ENCODE measurements around the gene UBE3A. TPM values are rescaled to one million over a fixed set of nuclear protein-coding genes. Genes with fewer than 3 reads are reported as not detected.
A peak's percentile ranks its signal among the peaks of the same experiment; 100 is the strongest.

Gene UBE3A
- total RNA-seq (2014; rRNA removed; shearing (Covaris generic)): 67.6 and 74.1 TPM in 2 replicates

DNA sequence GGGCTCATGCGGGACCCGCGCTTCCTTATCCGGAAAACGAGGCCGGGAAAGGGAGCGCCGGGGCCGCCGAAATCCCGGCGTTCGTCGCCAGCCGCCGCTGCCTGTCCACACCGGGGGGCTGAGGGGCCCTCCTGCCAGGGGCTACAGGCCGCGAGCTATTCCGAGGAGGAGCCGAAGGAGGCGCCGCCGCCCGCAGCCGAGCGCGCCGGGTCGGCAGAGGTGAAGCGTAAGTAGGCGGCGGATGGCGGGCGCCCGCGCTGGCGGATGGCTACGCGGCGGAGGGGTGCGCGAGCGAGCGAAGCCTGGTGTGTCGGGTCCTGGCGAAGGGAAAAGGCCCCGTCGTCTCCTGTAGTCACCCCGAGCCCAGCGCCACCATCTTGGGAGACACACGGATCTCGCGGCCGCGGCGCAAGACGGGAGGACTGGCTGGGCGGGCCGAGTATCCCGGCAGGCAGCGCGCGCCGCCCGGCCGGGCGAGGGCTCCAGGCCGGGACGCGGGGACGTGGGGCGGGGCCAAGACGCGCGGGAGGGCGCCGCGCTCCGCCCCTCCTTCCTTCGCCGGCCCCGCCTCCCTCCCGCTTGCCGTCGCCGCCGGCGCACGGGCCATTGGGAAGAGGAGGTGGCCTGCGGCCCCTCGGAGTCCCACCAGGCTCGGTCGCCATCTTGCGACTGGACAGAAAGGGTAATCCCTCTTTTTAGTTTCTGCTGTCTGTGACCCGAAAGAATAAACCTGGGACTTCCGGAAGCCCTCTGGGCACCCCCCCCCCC lies at the start of gene UBE3A:
Gene UBE3A, minus strand, starts transcription at position 424 of the 768 bp plus-strand sequence. CDS start 29,917 bp downstream, outside the sequence.
- H3K4me1 ChIP-seq (replicated peaks): peaks cover 12% of the 10 kb centered on the region
- peak within 1 kb of the TSS; percentile 95 for H3K27ac ChIP-seq
- peak; percentile 90 to 97 for DNase-seq (ENCODE audit: low read depth in 1 of 2, low spot score in 2 of 2)
- H3K36me3 ChIP-seq: peaks cover 34% of the 10 kb centered on the region
- no peaks in the 10 kb centered on the region for H3K27me3 ChIP-seq (replicated peaks)
- H3K9me3 ChIP-seq (replicated peaks): peaks cover 3% of the 10 kb centered on the region; the same call in 1 of the 2 replicates
- peak within 1 kb of the TSS; percentile 97 for H3K4me3 ChIP-seq

DNA sequence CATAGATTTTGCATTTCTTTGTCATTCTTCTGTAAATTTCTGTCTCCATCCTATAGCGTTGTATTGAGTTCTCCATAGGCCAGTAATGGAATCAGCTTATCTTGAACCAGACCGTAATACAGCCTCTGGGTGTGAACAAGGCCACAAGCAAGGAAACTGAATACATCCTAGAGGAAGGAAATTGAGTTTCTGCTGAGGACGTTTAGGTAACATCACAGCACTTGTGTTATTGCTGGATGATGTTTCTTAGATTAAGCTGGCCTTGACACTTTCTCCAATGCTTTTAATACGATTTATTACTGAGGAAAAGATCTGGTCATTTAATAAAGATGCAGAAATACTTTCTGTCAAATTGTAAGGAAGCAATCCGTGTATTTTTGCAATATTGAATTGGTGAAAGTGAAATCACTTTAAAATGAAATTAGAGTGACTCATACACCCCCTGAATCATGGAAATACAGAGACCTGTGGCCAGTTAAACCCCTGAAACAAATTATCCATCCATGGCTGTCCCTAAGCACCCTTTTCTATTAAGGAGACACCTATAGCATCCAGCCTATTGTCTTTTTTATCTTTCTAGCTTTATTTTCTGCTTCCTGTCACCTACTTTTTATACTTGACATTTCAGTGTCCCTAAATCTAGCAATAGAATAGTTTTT lies 48.5 kb upstream of the UBE3A start:
- H3K9me3 ChIP-seq (replicated peaks): peaks cover 6% of the 10 kb centered on the region; the same call in 1 of the 2 replicates

DNA sequence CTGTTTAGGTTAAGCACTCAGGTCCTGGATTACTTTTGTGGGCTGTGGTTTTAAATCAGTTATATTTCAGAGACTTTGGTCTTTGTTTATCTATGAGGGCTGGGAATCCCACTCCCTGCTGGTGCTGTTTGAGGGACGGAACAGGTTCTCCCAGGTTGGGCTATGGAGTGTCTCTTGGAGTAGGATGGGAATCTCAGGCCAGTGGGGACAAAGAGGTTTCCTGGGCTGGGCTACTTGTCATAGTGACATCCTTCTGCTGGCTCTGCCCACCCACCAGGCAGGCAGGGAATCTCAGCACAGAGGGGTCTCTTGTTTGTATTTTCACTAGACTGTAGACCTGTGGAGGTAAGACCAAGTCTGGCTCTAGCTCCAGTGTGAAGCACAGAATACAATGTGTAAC lies 47.2 kb upstream of the UBE3A start:
- peaks cover 6% of the 10 kb centered on the region; the same call in 1 of the 2 replicates for H3K9me3 ChIP-seq (replicated peaks)
- H3K27ac ChIP-seq: no peak overlapping the region
- no peak for DNase-seq (ENCODE audit: low read depth in 1 of 2, low spot score in 2 of 2)
- no peak overlapping the region for H3K4me3 ChIP-seq
- H3K36me3 ChIP-seq: no peaks in the 10 kb centered on the region
- no peaks in the 10 kb centered on the region for H3K27me3 ChIP-seq (replicated peaks)
- no peaks in the 10 kb centered on the region for H3K4me1 ChIP-seq (replicated peaks)

More for the DNA sequence above, 48.5 kb upstream of the UBE3A start:
- H3K4me1 ChIP-seq (replicated peaks): no peaks in the 10 kb centered on the region
- no peaks in the 10 kb centered on the region for H3K27me3 ChIP-seq (replicated peaks)
- DNase-seq (ENCODE audit: low read depth in 1 of 2, low spot score in 2 of 2): no peak
- H3K27ac ChIP-seq: no peak overlapping the region
- no peaks in the 10 kb centered on the region for H3K36me3 ChIP-seq
- no peak overlapping the region for H3K4me3 ChIP-seq

DNA sequence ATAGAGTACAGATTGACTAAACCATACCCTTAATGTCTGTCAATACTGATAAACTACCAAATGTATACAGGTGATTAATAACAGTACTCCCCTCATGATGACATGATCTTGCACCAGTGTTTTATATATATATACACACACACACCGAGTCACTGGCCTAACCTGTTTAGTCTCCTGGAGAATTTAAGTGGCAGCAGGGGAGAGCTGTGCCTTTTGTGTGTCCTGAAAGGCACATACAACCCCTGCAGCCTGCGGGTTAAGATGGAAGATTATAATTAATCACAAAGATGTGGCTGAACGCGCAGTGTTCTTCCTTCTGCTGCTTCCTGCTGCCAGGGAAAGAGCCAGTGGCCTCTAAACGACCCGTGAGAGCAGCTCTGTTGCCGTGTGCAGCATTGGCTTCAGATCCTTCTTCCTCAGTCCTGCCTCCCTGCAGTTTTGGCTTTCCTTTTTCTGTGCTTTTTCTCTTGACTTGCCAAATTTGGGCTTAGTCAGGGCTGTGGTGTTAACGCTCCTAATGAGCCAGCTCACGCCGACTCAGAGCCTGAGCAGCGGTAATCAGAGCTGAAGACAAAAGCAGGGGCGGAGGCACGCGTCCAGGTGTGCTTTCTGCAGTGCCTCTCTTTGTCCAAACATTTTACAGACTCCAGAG lies 42.5 kb upstream of the UBE3A start:
- Histone ChIP-seq H3K9me3 (replicated peaks) (0 out of 2 replicates have a peak, but pooled peaks cover under 1% of the 10 kb centered on the region), H3K4me1 (replicated peaks) (no peaks in the 10 kb centered on the region), H3K4me3 (no peak overlapping the region), H3K36me3 (no peaks in the 10 kb centered on the region), H3K27me3 (replicated peaks) (no peaks in the 10 kb centered on the region), H3K27ac (no peak overlapping the region)
- DNase-seq (ENCODE audit: low read depth in 1 of 2, low spot score in 2 of 2): no peak

DNA sequence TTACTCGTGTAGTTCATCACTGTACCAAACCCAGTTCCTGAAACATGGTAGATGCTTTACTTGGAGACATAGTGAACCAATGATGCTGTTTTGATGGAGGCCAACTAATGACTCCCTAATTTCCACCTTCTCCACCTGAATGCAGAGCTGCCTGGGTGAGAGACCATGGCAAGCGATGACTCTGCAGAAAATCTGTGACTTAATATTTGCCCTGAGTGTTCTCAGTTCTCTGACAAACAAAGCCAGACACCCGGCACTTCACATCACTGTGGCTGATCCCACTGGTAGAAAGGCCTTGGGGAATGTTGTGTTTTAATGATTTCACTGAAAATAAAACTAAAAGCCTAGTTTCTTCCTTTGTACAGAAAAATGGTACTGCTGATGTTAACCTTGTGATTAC lies 39.5 kb upstream of the UBE3A start:
- Histone ChIP-seq H3K4me3 (no peak overlapping the region), H3K36me3 (no peaks in the 10 kb centered on the region), H3K27ac (no peak overlapping the region), H3K27me3 (replicated peaks) (no peaks in the 10 kb centered on the region), H3K9me3 (replicated peaks) (no peaks in the 10 kb centered on the region), H3K4me1 (replicated peaks) (no peaks in the 10 kb centered on the region)
- no peak for DNase-seq (ENCODE audit: low read depth in 1 of 2, low spot score in 2 of 2)

DNA sequence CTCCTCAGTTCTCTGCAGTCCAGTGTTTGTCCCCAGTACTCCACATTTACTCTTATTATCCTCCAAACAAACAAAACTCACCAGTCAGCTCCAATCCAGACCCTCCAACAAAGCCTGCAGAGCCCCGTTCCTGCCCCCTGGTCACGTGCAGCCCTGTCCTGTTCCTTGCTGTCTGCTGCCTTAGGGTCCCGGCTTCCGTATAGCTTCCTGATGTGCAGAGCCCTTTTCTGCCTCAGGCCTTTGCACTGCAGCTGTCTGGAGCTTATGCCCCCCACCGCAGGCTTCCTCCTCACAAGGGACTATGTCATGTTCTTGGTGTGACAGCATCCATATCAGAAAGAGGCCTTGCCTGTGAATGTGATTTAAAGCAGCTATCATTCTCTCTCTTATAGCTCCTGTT lies 39.0 kb upstream of the UBE3A start:
- Histone ChIP-seq H3K27ac (no peak overlapping the region), H3K27me3 (replicated peaks) (no peaks in the 10 kb centered on the region), H3K9me3 (replicated peaks) (no peaks in the 10 kb centered on the region), H3K36me3 (no peaks in the 10 kb centered on the region), H3K4me1 (replicated peaks) (no peaks in the 10 kb centered on the region), H3K4me3 (no peak overlapping the region)
- no peak for DNase-seq (ENCODE audit: low read depth in 1 of 2, low spot score in 2 of 2)

DNA sequence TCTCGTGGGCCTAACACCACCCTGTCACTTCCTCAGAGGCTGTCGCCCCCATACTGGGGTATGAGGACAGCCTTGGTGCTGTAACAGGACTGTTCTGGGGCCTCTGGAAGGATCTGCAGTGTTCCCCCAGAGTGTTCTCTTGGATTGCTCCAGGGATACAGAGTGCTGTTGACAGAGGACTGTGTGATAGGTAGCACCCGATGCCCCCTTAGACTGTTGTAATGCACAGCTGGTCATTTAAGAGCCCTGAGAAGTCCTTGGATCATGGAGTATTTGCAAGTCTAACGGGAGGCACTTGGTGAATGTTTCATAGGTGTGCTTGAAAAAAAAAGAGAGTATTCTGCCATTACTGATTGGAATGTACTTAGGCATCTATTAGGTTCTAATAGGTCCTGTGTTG lies 35.4 kb upstream of the UBE3A start:
- Histone ChIP-seq H3K9me3 (replicated peaks) (no peaks in the 10 kb centered on the region), H3K4me3 (no peak overlapping the region), H3K27ac (no peak overlapping the region), H3K27me3 (replicated peaks) (no peaks in the 10 kb centered on the region), H3K36me3 (no peaks in the 10 kb centered on the region), H3K4me1 (replicated peaks) (no peaks in the 10 kb centered on the region)
- DNase-seq (ENCODE audit: low read depth in 1 of 2, low spot score in 2 of 2): no peak

DNA sequence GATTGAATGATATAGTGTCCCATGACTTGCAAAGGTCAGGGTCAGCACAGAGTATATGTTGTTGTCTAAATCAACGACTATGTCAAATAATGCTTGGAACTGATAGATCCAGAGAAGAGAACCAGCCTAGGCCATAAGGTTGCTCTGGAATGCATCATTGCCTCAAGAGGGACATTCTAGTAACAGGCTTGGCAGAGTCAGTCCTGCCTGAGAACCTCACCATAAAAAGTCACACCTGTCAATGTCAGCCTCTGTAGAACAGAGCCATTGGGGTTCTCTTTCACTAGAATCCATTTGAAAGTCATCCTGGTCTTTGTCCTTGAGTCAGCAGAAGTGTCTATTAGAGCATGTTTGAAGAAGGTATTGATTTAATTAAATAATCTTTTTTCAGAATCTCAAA lies 31.4 kb upstream of the UBE3A start:
- no peaks in the 10 kb centered on the region for H3K36me3 ChIP-seq
- no peaks in the 10 kb centered on the region for H3K9me3 ChIP-seq (replicated peaks)
- DNase-seq (ENCODE audit: low read depth in 1 of 2, low spot score in 2 of 2): no peak
- H3K4me1 ChIP-seq (replicated peaks): no peaks in the 10 kb centered on the region
- H3K4me3 ChIP-seq: no peak overlapping the region
- no peaks in the 10 kb centered on the region for H3K27me3 ChIP-seq (replicated peaks)
- H3K27ac ChIP-seq: no peak overlapping the region

DNA sequence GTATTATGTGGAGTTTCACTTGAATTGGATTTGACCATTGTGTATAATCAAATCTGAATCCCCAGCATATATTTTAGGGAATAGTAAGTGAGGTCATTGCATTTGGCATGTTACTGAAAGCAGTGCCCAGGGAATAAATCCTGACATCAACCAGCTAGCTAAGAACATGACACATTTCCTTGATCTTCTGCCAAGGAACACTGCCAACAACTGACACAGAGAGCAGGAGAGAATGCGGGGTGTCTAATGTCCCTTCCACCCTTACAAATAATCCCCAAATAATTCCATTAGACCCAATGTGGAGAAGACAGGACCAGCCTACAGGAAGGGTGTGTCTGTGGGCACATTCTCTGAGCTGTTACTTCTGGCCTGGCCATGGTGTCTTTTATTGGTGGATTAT lies 30.6 kb upstream of the UBE3A start:
- no peak overlapping the region for H3K27ac ChIP-seq
- DNase-seq (ENCODE audit: low read depth in 1 of 2, low spot score in 2 of 2): no peak
- no peaks in the 10 kb centered on the region for H3K27me3 ChIP-seq (replicated peaks)

DNA sequence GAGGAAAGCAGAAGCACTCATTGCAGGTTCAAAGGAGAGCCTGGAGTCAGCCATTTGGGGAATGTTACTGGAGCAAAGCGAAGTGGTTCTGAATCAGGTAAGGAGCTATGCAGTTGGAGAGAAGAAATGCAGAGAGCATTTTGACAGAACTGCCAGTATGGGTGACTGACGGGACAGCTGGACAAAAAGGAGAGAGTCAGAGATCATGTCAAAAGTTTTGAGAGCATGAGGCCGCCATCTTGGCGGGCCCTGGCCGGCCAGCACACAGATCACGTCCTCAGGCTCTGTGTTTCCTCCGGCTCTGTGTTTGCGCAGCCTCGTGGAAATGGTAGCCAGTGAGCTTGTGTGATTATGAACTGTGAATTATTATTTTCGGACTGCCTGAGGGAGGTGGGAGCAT lies 29.8 kb upstream of the UBE3A start:
- H3K9me3 ChIP-seq (replicated peaks): no peaks in the 10 kb centered on the region
- H3K4me1 ChIP-seq (replicated peaks): no peaks in the 10 kb centered on the region
- no peak overlapping the region for H3K27ac ChIP-seq
- no peaks in the 10 kb centered on the region for H3K36me3 ChIP-seq
- no peak overlapping the region for H3K4me3 ChIP-seq
- no peaks in the 10 kb centered on the region for H3K27me3 ChIP-seq (replicated peaks)
- no peak for DNase-seq (ENCODE audit: low read depth in 1 of 2, low spot score in 2 of 2)

More for the DNA sequence above, 30.6 kb upstream of the UBE3A start:
- no peaks in the 10 kb centered on the region for H3K4me1 ChIP-seq (replicated peaks)
- no peak overlapping the region for H3K4me3 ChIP-seq
- no peaks in the 10 kb centered on the region for H3K36me3 ChIP-seq
- H3K9me3 ChIP-seq (replicated peaks): no peaks in the 10 kb centered on the region

DNA sequence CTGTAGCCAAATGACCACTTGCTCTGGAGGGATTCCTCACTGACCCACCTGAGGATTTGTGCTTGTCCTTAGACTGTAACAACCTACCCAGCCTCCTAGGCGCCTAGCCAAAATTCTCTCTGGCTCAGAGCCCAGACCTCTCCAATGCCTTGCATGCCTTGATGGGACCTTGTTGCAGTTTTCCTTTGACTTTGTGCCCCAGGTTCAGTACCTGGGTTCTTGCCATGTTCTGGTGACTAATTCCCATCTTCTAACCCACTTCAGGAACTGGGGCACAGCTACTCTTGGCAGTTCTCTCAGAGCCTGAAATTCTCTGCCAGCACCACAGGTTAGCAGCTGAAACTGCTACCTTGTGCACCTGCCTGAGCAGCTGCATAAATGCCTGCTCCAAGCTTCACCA lies 27.0 kb upstream of the UBE3A start:
- no peak for DNase-seq (ENCODE audit: low read depth in 1 of 2, low spot score in 2 of 2)
- Histone ChIP-seq H3K36me3 (no peaks in the 10 kb centered on the region), H3K9me3 (replicated peaks) (no peaks in the 10 kb centered on the region), H3K4me1 (replicated peaks) (no peaks in the 10 kb centered on the region), H3K27ac (no peak overlapping the region), H3K4me3 (no peak overlapping the region), H3K27me3 (replicated peaks) (no peaks in the 10 kb centered on the region)

DNA sequence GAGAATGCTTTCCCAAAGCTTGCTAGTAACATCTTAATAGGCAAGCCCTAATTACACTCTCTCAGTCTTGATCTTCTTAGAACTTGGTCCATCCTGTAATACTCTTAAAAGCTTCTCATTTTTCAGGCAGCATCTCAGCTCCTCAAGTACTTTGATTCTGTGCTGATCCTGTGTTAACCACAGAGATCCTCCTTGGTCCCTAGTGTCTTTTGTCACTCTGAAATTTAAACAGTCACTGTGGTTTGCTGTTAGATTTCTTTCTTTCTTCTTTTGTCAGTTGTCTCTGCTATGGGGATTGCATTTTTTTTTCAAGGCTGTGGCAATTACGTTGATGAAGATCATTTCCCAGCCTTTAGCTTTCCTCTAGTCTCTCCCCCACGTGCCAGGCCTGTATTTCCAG lies 26.0 kb upstream of the UBE3A start:
- Histone ChIP-seq H3K4me1 (replicated peaks) (no peaks in the 10 kb centered on the region), H3K9me3 (replicated peaks) (no peaks in the 10 kb centered on the region), H3K27ac (no peak overlapping the region), H3K4me3 (no peak overlapping the region), H3K27me3 (replicated peaks) (no peaks in the 10 kb centered on the region), H3K36me3 (no peaks in the 10 kb centered on the region)
- no peak for DNase-seq (ENCODE audit: low read depth in 1 of 2, low spot score in 2 of 2)

DNA sequence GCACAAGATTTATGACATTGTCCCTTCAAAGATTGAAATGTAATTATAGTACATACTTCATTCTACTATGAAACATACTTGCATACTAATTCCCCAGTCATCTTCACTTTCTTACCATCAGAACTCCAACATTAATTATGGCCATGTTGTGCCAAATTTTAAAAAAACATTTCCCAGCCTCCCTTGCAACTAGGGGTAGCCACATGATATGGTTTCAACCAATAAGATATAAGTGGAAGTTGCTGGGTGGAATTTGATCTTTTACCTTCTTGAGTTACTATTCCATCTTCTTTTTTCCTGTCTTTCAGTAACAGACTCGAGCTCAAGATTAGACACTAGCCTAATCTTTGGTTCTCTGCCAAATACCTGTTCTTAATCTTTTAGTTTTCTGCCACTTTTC lies 25.6 kb upstream of the UBE3A start:
- no peak overlapping the region for H3K4me3 ChIP-seq
- no peak overlapping the region for H3K27ac ChIP-seq
- DNase-seq (ENCODE audit: low read depth in 1 of 2, low spot score in 2 of 2): no peak
- H3K27me3 ChIP-seq (replicated peaks): no peaks in the 10 kb centered on the region
- no peaks in the 10 kb centered on the region for H3K9me3 ChIP-seq (replicated peaks)
- no peaks in the 10 kb centered on the region for H3K4me1 ChIP-seq (replicated peaks)
- H3K36me3 ChIP-seq: no peaks in the 10 kb centered on the region

DNA sequence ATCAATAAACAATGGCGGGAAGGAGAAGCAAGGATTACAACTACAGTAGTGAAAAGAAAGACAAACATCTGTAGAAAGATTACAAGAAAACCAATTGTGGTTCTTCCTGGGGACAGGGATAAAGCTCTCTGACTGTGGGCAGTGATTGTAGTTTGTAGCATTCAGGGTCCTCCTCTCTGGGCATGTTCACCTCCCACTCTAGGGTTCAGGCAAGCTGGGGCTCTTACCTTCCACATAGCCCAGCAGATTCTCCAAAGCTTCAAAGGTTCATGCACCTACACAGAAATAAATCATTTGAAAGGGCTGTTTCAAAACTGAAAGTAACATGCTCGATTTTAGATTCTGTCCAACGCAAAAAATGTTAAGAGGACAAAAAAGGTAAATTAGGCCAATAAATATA lies 17.4 kb upstream of the UBE3A start:
- H3K4me3 ChIP-seq: no peak overlapping the region

More for the DNA sequence above, 17.4 kb upstream of the UBE3A start:
- H3K9me3 ChIP-seq (replicated peaks): peaks cover 3% of the 10 kb centered on the region
- no peaks in the 10 kb centered on the region for H3K36me3 ChIP-seq
- H3K27me3 ChIP-seq (replicated peaks): no peaks in the 10 kb centered on the region
- H3K27ac ChIP-seq: no peak overlapping the region
- no peaks in the 10 kb centered on the region for H3K4me1 ChIP-seq (replicated peaks)
- DNase-seq (ENCODE audit: low read depth in 1 of 2, low spot score in 2 of 2): no peak

Measured in SJSA1 (cell line).